ENCODE results near the gene RCAN2.

The RCAN2 gene

GRCh38 chr6:46296586-46296985 lies 194.7 kb downstream of the RCAN2 start:
- no peaks in the 10 kb centered on the region for H3K9me3 Mint-ChIP-seq (ENCODE audit: low read depth)
- no peak overlapping the region for H3K27ac Mint-ChIP-seq
- no peak overlapping the region for H3K4me3 Mint-ChIP-seq
- H3K4me1 Mint-ChIP-seq (ENCODE audit: low read depth) = no peaks in the 10 kb centered on the region
- no peaks in the 10 kb centered on the region for H3K36me3 Mint-ChIP-seq
- H3K27me3 Mint-ChIP-seq = peaks cover 20% of the 10 kb centered on the region

- no peak overlapping the region for H3K27ac Mint-ChIP-seq
- peaks cover 27% of the 10 kb centered on the region for H3K27me3 Mint-ChIP-seq
- H3K4me1 Mint-ChIP-seq (ENCODE audit: low read depth) = no peaks in the 10 kb centered on the region
- H3K4me3 Mint-ChIP-seq = no peak overlapping the region
- no peaks in the 10 kb centered on the region for H3K36me3 Mint-ChIP-seq
- H3K9me3 Mint-ChIP-seq (ENCODE audit: low read depth) = no peaks in the 10 kb centered on the region
Observed at GRCh38 chr6:46293641-46294316, 197.5 kb downstream of the RCAN2 start.

- Mint-ChIP-seq H3K27me3 (peaks cover 30% of the 10 kb centered on the region), H3K4me3 (no peak overlapping the region), H3K4me1 (ENCODE audit: low read depth) (no peaks in the 10 kb centered on the region), H3K27ac (no peak overlapping the region), H3K9me3 (ENCODE audit: low read depth) (no peaks in the 10 kb centered on the region), H3K36me3 (no peaks in the 10 kb centered on the region)
Observed at GRCh38 chr6:46291880-46292279, 199.4 kb downstream of the RCAN2 start.

GRCh38 chr6:46291275-46291633 lies 200.0 kb downstream of the RCAN2 start:
- no peaks in the 10 kb centered on the region for H3K4me1 Mint-ChIP-seq (ENCODE audit: low read depth)
- H3K36me3 Mint-ChIP-seq = no peaks in the 10 kb centered on the region
- H3K9me3 Mint-ChIP-seq (ENCODE audit: low read depth) = no peaks in the 10 kb centered on the region
- no peak overlapping the region for H3K27ac Mint-ChIP-seq
- peaks cover 30% of the 10 kb centered on the region for H3K27me3 Mint-ChIP-seq
- H3K4me3 Mint-ChIP-seq = no peak overlapping the region

GRCh38 chr6:46290421-46291274 lies 200.6 kb downstream of the RCAN2 start:
- Mint-ChIP-seq H3K9me3 (ENCODE audit: low read depth) (no peaks in the 10 kb centered on the region), H3K27me3 (peaks cover 29% of the 10 kb centered on the region), H3K36me3 (no peaks in the 10 kb centered on the region), H3K4me1 (ENCODE audit: low read depth) (no peaks in the 10 kb centered on the region), H3K27ac (no peak overlapping the region), H3K4me3 (no peak overlapping the region)

- no peaks in the 10 kb centered on the region for H3K9me3 Mint-ChIP-seq (ENCODE audit: low read depth)
- H3K36me3 Mint-ChIP-seq = no peaks in the 10 kb centered on the region
- H3K4me3 Mint-ChIP-seq = no peak overlapping the region
- peaks cover 24% of the 10 kb centered on the region for H3K27me3 Mint-ChIP-seq
- no peaks in the 10 kb centered on the region for H3K4me1 Mint-ChIP-seq (ENCODE audit: low read depth)
- H3K27ac Mint-ChIP-seq = no peak overlapping the region
Observed at GRCh38 chr6:46289898-46290297, 201.4 kb downstream of the RCAN2 start.

GRCh38 chr6:46288835-46289234 lies 202.4 kb downstream of the RCAN2 start:
- Mint-ChIP-seq H3K4me3 (no peak overlapping the region), H3K27me3 (peaks cover 24% of the 10 kb centered on the region), H3K9me3 (ENCODE audit: low read depth) (no peaks in the 10 kb centered on the region), H3K4me1 (ENCODE audit: low read depth) (no peaks in the 10 kb centered on the region), H3K27ac (no peak overlapping the region), H3K36me3 (no peaks in the 10 kb centered on the region)

- Mint-ChIP-seq H3K36me3 (no peaks in the 10 kb centered on the region), H3K27ac (no peak overlapping the region), H3K27me3 (peaks cover 22% of the 10 kb centered on the region), H3K4me3 (no peak overlapping the region), H3K9me3 (ENCODE audit: low read depth) (no peaks in the 10 kb centered on the region), H3K4me1 (ENCODE audit: low read depth) (no peaks in the 10 kb centered on the region)
Observed at GRCh38 chr6:46287681-46288080, 203.6 kb downstream of the RCAN2 start.

GRCh38 chr6:46287043-46287442 lies 204.2 kb downstream of the RCAN2 start:
- Mint-ChIP-seq H3K4me3 (no peak overlapping the region), H3K36me3 (no peaks in the 10 kb centered on the region), H3K27ac (no peak overlapping the region), H3K9me3 (ENCODE audit: low read depth) (no peaks in the 10 kb centered on the region), H3K4me1 (ENCODE audit: low read depth) (no peaks in the 10 kb centered on the region), H3K27me3 (peaks cover 22% of the 10 kb centered on the region)

GRCh38 chr6:46284475-46284874 lies 206.8 kb downstream of the RCAN2 start:
- H3K36me3 Mint-ChIP-seq = no peaks in the 10 kb centered on the region
- H3K9me3 Mint-ChIP-seq (ENCODE audit: low read depth) = no peaks in the 10 kb centered on the region
- H3K27me3 Mint-ChIP-seq = peaks cover 10% of the 10 kb centered on the region
- no peak overlapping the region for H3K27ac Mint-ChIP-seq
- no peaks in the 10 kb centered on the region for H3K4me1 Mint-ChIP-seq (ENCODE audit: low read depth)
- no peak overlapping the region for H3K4me3 Mint-ChIP-seq

- H3K27ac Mint-ChIP-seq = no peak overlapping the region
- H3K9me3 Mint-ChIP-seq (ENCODE audit: low read depth) = no peaks in the 10 kb centered on the region
- H3K4me1 Mint-ChIP-seq (ENCODE audit: low read depth) = no peaks in the 10 kb centered on the region
- no peaks in the 10 kb centered on the region for H3K36me3 Mint-ChIP-seq
- peaks cover 3% of the 10 kb centered on the region for H3K27me3 Mint-ChIP-seq
- no peak overlapping the region for H3K4me3 Mint-ChIP-seq
Observed at GRCh38 chr6:46281110-46281509, 210.1 kb downstream of the RCAN2 start.

- no peak overlapping the region for H3K4me3 Mint-ChIP-seq
- no peak overlapping the region for H3K27ac Mint-ChIP-seq
- H3K9me3 Mint-ChIP-seq (ENCODE audit: low read depth) = no peaks in the 10 kb centered on the region
- no peaks in the 10 kb centered on the region for H3K4me1 Mint-ChIP-seq (ENCODE audit: low read depth)
- H3K36me3 Mint-ChIP-seq = no peaks in the 10 kb centered on the region
- peaks cover 3% of the 10 kb centered on the region for H3K27me3 Mint-ChIP-seq
Observed at GRCh38 chr6:46279874-46280273, 211.4 kb downstream of the RCAN2 start.

- Mint-ChIP-seq H3K4me3 (no peak overlapping the region), H3K27me3 (peaks cover 3% of the 10 kb centered on the region), H3K4me1 (ENCODE audit: low read depth) (no peaks in the 10 kb centered on the region), H3K36me3 (no peaks in the 10 kb centered on the region), H3K27ac (no peak overlapping the region), H3K9me3 (ENCODE audit: low read depth) (no peaks in the 10 kb centered on the region)
Observed at GRCh38 chr6:46276576-46277142, 214.6 kb downstream of the RCAN2 start.

- Mint-ChIP-seq H3K4me3 (no peak overlapping the region), H3K4me1 (ENCODE audit: low read depth) (no peaks in the 10 kb centered on the region), H3K27me3 (peaks cover 3% of the 10 kb centered on the region)
Observed at GRCh38 chr6:46274502-46274901, 216.7 kb downstream of the RCAN2 start.

GRCh38 chr6:46273911-46274310 lies 217.3 kb downstream of the RCAN2 start:
- no peak overlapping the region for H3K27ac Mint-ChIP-seq

More at GRCh38 chr6:46274502-46274901, 216.7 kb downstream of the RCAN2 start:
- Mint-ChIP-seq H3K27ac (no peak overlapping the region), H3K9me3 (ENCODE audit: low read depth) (no peaks in the 10 kb centered on the region), H3K36me3 (no peaks in the 10 kb centered on the region)

More at GRCh38 chr6:46273911-46274310, 217.3 kb downstream of the RCAN2 start:
- H3K9me3 Mint-ChIP-seq (ENCODE audit: low read depth) = no peaks in the 10 kb centered on the region
- H3K36me3 Mint-ChIP-seq = no peaks in the 10 kb centered on the region
- H3K4me3 Mint-ChIP-seq = no peak overlapping the region
- H3K4me1 Mint-ChIP-seq (ENCODE audit: low read depth) = no peaks in the 10 kb centered on the region
- H3K27me3 Mint-ChIP-seq = peaks cover 3% of the 10 kb centered on the region

All from activated naive CD8-positive, alpha-beta T cell (primary cell).